ENCODE measurements around the gene PNO1.

PNO1 gene

GRCh38 chr2:68196120-68196716 lies 38.5 kb downstream of the PNO1 start:
- peak; percentile 10 to 42 (median 19) for DNase-seq

GRCh38 chr2:68200157-68200787 lies 42.6 kb downstream of the PNO1 start:
- DNase-seq: peak in 1 of 5 donors; percentile 17

- peak in 1 of 5 donors; percentile 84 for DNase-seq
Measured at GRCh38 chr2:68203587-68203986, 45.9 kb downstream of the PNO1 start.

GRCh38 chr2:68206793-68207192 lies 49.1 kb downstream of the PNO1 start:
- no peak for DNase-seq

GRCh38 chr2:68214381-68214780 lies 56.7 kb downstream of the PNO1 start:
- DNase-seq: no peak

GRCh38 chr2:68216454-68217310 lies 59.0 kb downstream of the PNO1 start:
- no peak for DNase-seq

GRCh38 chr2:68217729-68218128 lies 60.0 kb downstream of the PNO1 start:
- no peak for DNase-seq

GRCh38 chr2:68218343-68218901 lies 60.7 kb downstream of the PNO1 start:
- no peak for DNase-seq

- no peak for DNase-seq
Measured at GRCh38 chr2:68222287-68222686, 64.6 kb downstream of the PNO1 start.

- no peak for DNase-seq
Measured at GRCh38 chr2:68223419-68223818, 65.7 kb downstream of the PNO1 start.

- DNase-seq: peak in 3 of 5 donors; percentile 11 to 14 (median 13)
Measured at GRCh38 chr2:68225119-68225632, 67.5 kb downstream of the PNO1 start.

Data from T-helper 1 cell (primary cell).